Heart left ventricle (tissue), 16 donors: ENCODE data around the gene FOXG1. TPM values are rescaled to one million over a fixed set of nuclear protein-coding genes. Genes with fewer than 3 reads are reported as not detected.

Source experiments
- ATAC-seq, 4 donors: fragments of 200-7000 bp; cut with Tn5 transposase; one replicate each; pipeline ENCODE4 v1.9.1; 2020 to 2022; ENCODE audit warnings: moderate library complexity in 4 of 4, mild to moderate bottlenecking in 3 of 4, moderate number of reproducible peaks in 1 of 4
- DNase-seq, 5 donors: peaks; one replicate each; pipeline ENCODE4 v3.0.0-alpha.2; 2020
- H3K27ac ChIP-seq, 12 donors: fragments of 200-600 bp; sonication (generic) in 4 of 12; one replicate each; pipeline versions ENCODE4 v1.5.0 to v1.8.0; 2016 to 2022; ENCODE audit warnings: mild to moderate bottlenecking in 2 of 12
- H3K27me3 ChIP-seq, 9 donors: fragments of 200-600 bp; sonication (generic) in 2 of 9; one replicate each; pipeline versions ENCODE4 v1.5.1 to v1.8.0; 2016 to 2022; ENCODE audit warnings: mild to moderate bottlenecking in 3 of 9
- H3K36me3 ChIP-seq, 9 donors: fragments of 200-600 bp; sonication (generic) in 2 of 9; one replicate each; pipeline versions ENCODE4 v1.5.0 to v1.8.0; 2018 to 2022; ENCODE audit warnings: mild to moderate bottlenecking in 2 of 9
- H3K4me1 ChIP-seq, 12 donors: fragments of 200-600 bp; sonication (generic) in 4 of 12; one replicate each; pipeline versions ENCODE4 v1.5.0 to v1.8.0; 2016 to 2022; ENCODE audit warnings: mild to moderate bottlenecking in 3 of 12
- H3K4me3 ChIP-seq, 12 donors: fragments of 200-600 bp; sonication (generic) in 4 of 12; one replicate each; pipeline versions ENCODE4 v1.5.0 to v1.8.0; 2017 to 2022; ENCODE audit warnings: mild to moderate bottlenecking in 9 of 12, moderate library complexity in 4 of 12
- H3K9me3 ChIP-seq, 12 donors: fragments of 200-600 bp; sonication (generic) in 4 of 12; one replicate each; pipeline versions ENCODE4 v1.5.0 to v1.8.0; 2016 to 2022; ENCODE audit warnings: mild to moderate bottlenecking in 1 of 12
- CTCF ChIP-seq, 12 donors: fragments of 200-600 bp; sonication (generic) in 4 of 12; IDR thresholded peaks; one replicate each; pipeline versions ENCODE4 v1.5.0 to v1.8.0; 2018 to 2022; ENCODE audit warnings: antibody characterized with exemption in 12 of 12, mild to moderate bottlenecking in 5 of 12
- POLR2A ChIP-seq, 2 donors: fragments of 450-650 bp; IDR thresholded peaks; one replicate each; pipeline ENCODE4 v1.6.1; 2017; ENCODE audit warnings: antibody characterized with exemption in 2 of 2, mild to moderate bottlenecking in 2 of 2, moderate library complexity in 2 of 2
- WGBS, 4 donors: extraction: QIAGEN DNeasy Blood & Tissue Kit in 2 of 4; methylation state at CpG; one replicate each; pipeline versions ENCODE4 v1.1.5 to v1.1.7; 2013 to 2018; 5-methylcytosine and 5-hydroxymethylcytosine counted together
- intact Hi-C, 10 donors: fragments of 100-400 bp; cut with DNase I; formaldehyde crosslinking; loops; one replicate each; pipeline versions ENCODE4 v1.11.1 to v1.14.2; 2022
- polyA plus RNA-seq, 2 donors: library from polyadenylated mRNA; stranded (reverse); fragments of 200-250 nt; gene quantifications; one replicate each; pipeline ENCODE4 v1.2.3, GENCODE V29; 2013
- total RNA-seq, 9 donors: library from RNA; depleted of rRNA in 2 of 9; stranded (reverse); fragments of >200 nt in 2 of 9; fragmentation: NEBNext Ultra II Directional in 3 of 9; extraction: Animal tissue kit (Norgen Biotek cat#: 25700) in 3 of 9; gene quantifications; one replicate each; pipeline versions ENCODE4 v1.1.0 to v1.2.4, GENCODE V29; 2016 to 2023
- donor health status: ischemic (EF 13 %, LVEDD 7.1; RV severe dilation, severe dysfunction).
- donor health status: healthy with polysubstance abuse.
- donor health status: DM: no; HTN: yes; CAD: no.
- donor health status: DM: no; HTN: no; CAD: no.
- donor health status: ischemic (EF 25% LVEDD 6.9; RV normal size, moderate dysfunction).
- donor health status: ischemic (EF 25% LVEDD 5.7; RV mildly dilated, moderate dysfunction).
- donor health status: healthy.
- donor health status: DM: yes; HTN: yes; CAD: no.
- donor health status: ischemic (EF 35%, LVEDD 5.7; RV mildly dilated, moderate dysfunction).
- donor health status: nonischemic (EF 11% LVEDD 7.7; RV severe dilation, severe dysfunction).
- donor health status: DM: yes; HTN: yes; CAD: no.
- donor health status: PGD.
- donor health status: ischemic (EF 29% LVEDD 5.4; RV normal size, mild dysfunction).
- donor health status: nonischemic (EF 23%, LVEDD 6.1; RV moderate dilation, normal function).

FOXG1 gene
- total and polyA plus RNA-seq, 11 donors, result not detected

GRCh38 chr14:28761438-28762291 is 4.9 kb upstream of the FOXG1 start:
- WGBS, 4 donors, result 4 to 6% (median 5%) methylated on average over 33 of the region's 33 CpGs

GRCh38 chr14:28762303-28762954 is 4.2 kb upstream of the FOXG1 start:
- whole genome bisulfite sequencing, 4 donors, result 7 to 12% (median 9%) methylated on average over 8 of the region's 8 CpGs
- DNase-seq (no peak), ATAC-seq (no peak)
- H3K27ac ChIP-seq, result no peak overlapping the region
- H3K4me3 ChIP-seq, result no peak overlapping the region
- peaks cover 0 to 31% (median 12%) of the 10 kb centered on the region in 12 donors for H3K4me1 ChIP-seq
- H3K36me3 ChIP-seq, result no peaks in the 10 kb centered on the region
- intact Hi-C loops, result no loop called here
- peaks cover 52 to 96% (median 94%) of the 10 kb centered on the region in 9 donors for H3K27me3 ChIP-seq
- TF ChIP-seq POLR2A (IDR thresholded peaks at IDR 0.05) (no peak), CTCF (IDR thresholded peaks at IDR 0.05) (no peak)
- no peaks in the 10 kb centered on the region for H3K9me3 ChIP-seq

More at GRCh38 chr14:28761438-28762291, 4.9 kb upstream of the FOXG1 start:
- DNase-seq (no peak), ATAC-seq (no peak)
- H3K4me1 ChIP-seq, result peaks cover 0 to 34% (median 11%) of the 10 kb centered on the region in 12 donors
- H3K27me3 ChIP-seq, result peaks cover 60 to 100% (median 96%) of the 10 kb centered on the region in 9 donors
- TF ChIP-seq POLR2A (IDR thresholded peaks at IDR 0.05) (no peak), CTCF (IDR thresholded peaks at IDR 0.05) (no peak)
- intact Hi-C loops, result no loop called here
- H3K9me3 ChIP-seq, result no peaks in the 10 kb centered on the region
- no peak overlapping the region for H3K4me3 ChIP-seq
- H3K36me3 ChIP-seq, result no peaks in the 10 kb centered on the region
- H3K27ac ChIP-seq, result no peak overlapping the region

GRCh38 chr14:28762955-28763326 is 3.6 kb upstream of the FOXG1 start:
- intact Hi-C loops, result no loop called here
- TF ChIP-seq CTCF (IDR thresholded peaks at IDR 0.05) (no peak), POLR2A (IDR thresholded peaks at IDR 0.05) (no peak)
- no peak for DNase-seq
- peaks cover 51 to 95% (median 94%) of the 10 kb centered on the region in 9 donors for H3K27me3 ChIP-seq
- WGBS, 4 donors, result 2 to 12% (median 6%) methylated on average over 3 of the region's 3 CpGs
- no peak overlapping the region for H3K27ac ChIP-seq
- H3K4me1 ChIP-seq, result peaks cover 0 to 31% (median 12%) of the 10 kb centered on the region in 12 donors
- no peak for ATAC-seq
- H3K36me3 ChIP-seq, result no peaks in the 10 kb centered on the region
- H3K9me3 ChIP-seq, result peaks cover 0 to 2% (median 0%) of the 10 kb centered on the region in 12 donors
- H3K4me3 ChIP-seq, result no peak overlapping the region

- 5 to 14% (median 7%) methylated on average over 4 of the region's 4 CpGs for WGBS, 4 donors
- Histone ChIP-seq H3K36me3 (no peaks in the 10 kb centered on the region), H3K27me3 (peaks cover 51 to 95% (median 94%) of the 10 kb centered on the region in 9 donors), H3K4me1 (peaks cover 0 to 31% (median 12%) of the 10 kb centered on the region in 12 donors), H3K4me3 (no peak overlapping the region), H3K27ac (no peak overlapping the region), H3K9me3 (peaks cover 0 to 6% (median 0%) of the 10 kb centered on the region in 12 donors)
- no peak for ATAC-seq
- TF ChIP-seq POLR2A (IDR thresholded peaks at IDR 0.05) (no peak), CTCF (IDR thresholded peaks at IDR 0.05) (no peak)
- intact Hi-C loops, result no loop called here
- no peak for DNase-seq
These were observed 2.8 kb upstream of the FOXG1 start for GRCh38 chr14:28763751-28764256.
